Large intestine (tissue), 12 donors: ENCODE measurements around the gene SYNJ1. TPM values are rescaled to one million over a fixed set of nuclear protein-coding genes. Genes with fewer than 3 reads are reported as not detected.
"Not testable (repeated sequence)": the region's sequence is repeated elsewhere in the genome, so short reads cannot be mapped to it uniquely, and the experiment has no call there.

Experiments used
- DNase-seq, 2 donors: peaks; one replicate each; pipeline versions ENCODE4 v3.0.0 to v3.0.0-alpha.2; 2013
- H3K27ac ChIP-seq: one replicate; pipeline ENCODE4 v1.5.1; 2013; ENCODE audit warnings: low read length
- H3K27me3 ChIP-seq: 2 replicates; pipeline ENCODE4 v1.6.1; 2013; ENCODE audit warnings: low read length; ENCODE audit not compliant: control insufficient read depth, insufficient read depth
- H3K36me3 ChIP-seq: 2 replicates; pipeline ENCODE4 v1.6.1; 2013; ENCODE audit warnings: low read length; ENCODE audit not compliant: control insufficient read depth, insufficient read depth
- H3K4me1 ChIP-seq: one replicate; pipeline ENCODE4 v1.6.1; 2013; ENCODE audit warnings: low read length; ENCODE audit not compliant: control insufficient read depth, insufficient read depth
- H3K4me3 ChIP-seq: one replicate; pipeline ENCODE4 v1.5.1; 2013; ENCODE audit warnings: low read length
- H3K9me3 ChIP-seq: one replicate; pipeline ENCODE4 v1.6.1; 2013; ENCODE audit warnings: mild to moderate bottlenecking, low read depth, low read length, moderate library complexity; ENCODE audit not compliant: control insufficient read depth
- WGBS: methylation state at CpG from one replicate; pipeline ENCODE4 v1.1.5; 2013; ENCODE audit warnings: low lambda C conversion rate; ENCODE audit not compliant: insufficient coverage; 5-methylcytosine and 5-hydroxymethylcytosine counted together
- long read RNA-seq, 11 donors: transcript quantifications; one replicate each; lab custom pipeline, GENCODE V29; 2026
- polyA plus RNA-seq: library from polyadenylated mRNA; unstranded; fragments of 120-200 nt; gene quantifications from one replicate; pipeline ENCODE4 v1.2.1, GENCODE V29; 2013

The SYNJ1 gene
- polyA plus RNA-seq: 11.8 TPM
- long read RNA-seq, donor 1: 0 reads
- long read RNA-seq, donor 2: 0 reads
- long read RNA-seq, donor 3, full-length matches to known transcripts: 1 of 1 reads
- long read RNA-seq, donor 3, partial matches to known transcripts: 0 of 1 reads
- long read RNA-seq, donor 3, other reads (novel, unspliced or antisense): 0 of 1 reads
- long read RNA-seq, donor 4: 0 reads
- long read RNA-seq, donor 5: 0 reads
- long read RNA-seq, donor 6: 0 reads
- long read RNA-seq, donor 7: 0 reads
- long read RNA-seq, donor 8: 0 reads
- long read RNA-seq, donor 9: 0 reads
- long read RNA-seq, donor 10: 0 reads
- long read RNA-seq, donor 11: 0 reads

DNA sequence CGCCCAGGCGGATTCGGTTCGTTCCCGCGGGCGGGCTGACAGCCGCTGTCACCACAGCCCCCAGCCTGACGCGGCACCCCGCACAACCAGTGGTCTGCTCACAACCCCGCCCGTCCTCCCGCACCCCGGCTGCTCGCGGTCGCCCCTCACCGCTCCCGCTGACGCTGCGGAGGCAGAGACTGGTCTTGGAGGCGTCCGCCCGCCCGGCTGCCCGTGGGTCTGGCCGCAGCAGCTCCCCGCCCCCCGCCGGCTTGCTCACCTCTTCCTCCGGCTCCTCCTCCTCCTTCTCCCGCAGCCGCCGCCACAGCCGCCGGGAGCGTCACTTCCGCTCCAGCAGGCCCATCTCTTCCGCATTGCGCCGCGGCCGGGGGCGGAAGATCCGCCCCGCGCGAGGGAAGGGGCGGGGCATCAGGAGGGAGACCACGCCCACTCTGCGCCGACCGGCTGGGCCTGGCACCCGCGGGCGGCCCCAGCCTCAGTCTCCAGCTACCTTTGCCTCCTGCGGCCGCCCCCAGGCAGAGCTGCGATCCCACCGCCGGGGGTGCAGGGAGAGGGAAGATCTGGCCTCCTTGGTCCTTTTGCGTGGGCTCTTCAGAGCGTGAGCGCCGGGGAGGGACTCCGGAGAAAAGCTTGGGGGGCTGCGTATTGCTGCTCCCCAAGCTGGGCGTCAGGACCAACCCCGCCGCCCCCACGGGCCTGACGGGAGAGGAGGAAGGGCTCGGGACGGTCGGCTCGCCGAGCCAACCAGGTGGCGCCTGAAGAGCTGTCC is at the start of gene SYNJ1:
Gene SYNJ1 (minus strand): TSS at position 327 of the 769 bp plus-strand sequence. CDS start 1,118 bp downstream, outside the sequence.
- no peaks in the 10 kb centered on the region for H3K27me3 ChIP-seq
- peaks cover 2% of the 10 kb centered on the region for H3K36me3 ChIP-seq
- peaks cover 13% of the 10 kb centered on the region for H3K4me1 ChIP-seq
- peak; percentile 95 to 97 for DNase-seq
- peak within 1 kb of the TSS; percentile 92 for H3K27ac ChIP-seq
- no CpG with 5 or more reads among the region's 79 CpGs for WGBS
- H3K9me3 ChIP-seq: no peaks in the 10 kb centered on the region
- H3K4me3 ChIP-seq: peak within 1 kb of the TSS; percentile 78

DNA sequence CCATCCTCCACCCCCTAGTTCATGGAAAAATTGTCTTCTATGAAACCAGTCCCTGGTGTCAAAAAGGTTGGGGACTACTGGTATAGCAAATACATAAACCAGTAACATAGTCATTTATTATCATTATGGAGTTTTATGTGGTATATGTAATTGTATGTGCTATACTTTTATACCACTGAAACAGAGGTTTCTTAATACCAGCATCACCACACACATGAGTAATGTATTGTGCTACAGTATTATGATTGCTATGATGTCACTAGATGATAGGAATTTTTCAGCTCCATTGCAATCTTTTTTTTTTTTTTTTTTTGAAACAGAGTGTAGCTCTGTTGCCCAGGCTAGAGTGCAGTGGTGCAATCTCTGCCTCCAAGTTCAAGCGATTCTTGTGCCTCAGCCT is 49.5 kb upstream of the SYNJ1 start:
- H3K27ac ChIP-seq: no peak overlapping the region
- H3K4me3 ChIP-seq: no peak overlapping the region
- no peaks in the 10 kb centered on the region for H3K4me1 ChIP-seq
- no peaks in the 10 kb centered on the region for H3K27me3 ChIP-seq
- no peak for DNase-seq
- H3K36me3 ChIP-seq: no peaks in the 10 kb centered on the region
- no peaks in the 10 kb centered on the region for H3K9me3 ChIP-seq
- no CpG with 5 or more reads among the region's 1 CpG for WGBS

DNA sequence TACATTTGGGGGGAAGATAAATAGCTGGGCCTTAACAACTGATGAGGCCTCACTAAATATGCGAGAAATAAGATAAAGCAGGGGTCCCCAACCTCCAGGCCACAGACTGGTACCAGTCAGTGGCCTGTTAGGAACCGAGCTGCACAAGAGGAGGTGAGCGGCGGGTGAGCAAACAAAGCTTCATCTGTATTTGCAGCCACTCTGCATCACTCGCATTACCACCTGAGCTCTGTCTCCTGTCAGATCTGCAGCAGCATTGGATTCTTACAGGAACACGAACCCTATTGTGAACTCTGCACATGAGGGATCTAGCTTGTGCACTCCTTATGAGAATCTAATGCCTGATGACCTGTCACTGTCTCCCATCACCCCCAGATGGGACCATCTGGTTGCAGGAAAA is 48.9 kb upstream of the SYNJ1 start:
- no peak overlapping the region for H3K4me3 ChIP-seq
- DNase-seq: no peak
- no CpG with 5 or more reads among the region's 6 CpGs for WGBS

GRCh38 chr21:32773048-32773344 is 45.2 kb upstream of the SYNJ1 start:
- H3K9me3 ChIP-seq, H3K27me3 ChIP-seq, H3K4me1 ChIP-seq, DNase-seq, H3K36me3 ChIP-seq: not testable (repeated sequence)
- H3K27ac ChIP-seq: peak overlapping the region; percentile 87
- no CpG with 5 or more reads among the region's 11 CpGs for WGBS
- peak overlapping the region; percentile 92 for H3K4me3 ChIP-seq

More for the DNA sequence above, 48.9 kb upstream of the SYNJ1 start:
- Histone ChIP-seq H3K27me3 (no peaks in the 10 kb centered on the region), H3K27ac (no peak overlapping the region), H3K4me1 (no peaks in the 10 kb centered on the region), H3K36me3 (no peaks in the 10 kb centered on the region), H3K9me3 (peaks cover 2% of the 10 kb centered on the region)

- peak; percentile 48 to 78 for DNase-seq
- H3K4me3 ChIP-seq: peak overlapping the region; percentile 92
- H3K4me1 ChIP-seq: no peaks in the 10 kb centered on the region
- peak overlapping the region; percentile 87 for H3K27ac ChIP-seq
- peaks cover 9% of the 10 kb centered on the region for H3K36me3 ChIP-seq
- WGBS: no CpG with 5 or more reads among the region's 13 CpGs
- peaks cover 4% of the 10 kb centered on the region for H3K9me3 ChIP-seq
- H3K27me3 ChIP-seq: no peaks in the 10 kb centered on the region
These were observed 44.7 kb upstream of the SYNJ1 start for GRCh38 chr21:32772281-32773047.

GRCh38 chr21:32770871-32771523 is 43.2 kb upstream of the SYNJ1 start:
- no CpG with 5 or more reads among the region's 56 CpGs for WGBS
- peak overlapping the region; percentile 87 for H3K27ac ChIP-seq
- H3K27me3 ChIP-seq: no peaks in the 10 kb centered on the region
- peak in 1 of 2 donors; percentile 40 for DNase-seq
- no peaks in the 10 kb centered on the region for H3K4me1 ChIP-seq
- H3K36me3 ChIP-seq: peaks cover 22% of the 10 kb centered on the region
- H3K4me3 ChIP-seq: peak overlapping the region; percentile 92
- H3K9me3 ChIP-seq: peaks cover 4% of the 10 kb centered on the region

DNA sequence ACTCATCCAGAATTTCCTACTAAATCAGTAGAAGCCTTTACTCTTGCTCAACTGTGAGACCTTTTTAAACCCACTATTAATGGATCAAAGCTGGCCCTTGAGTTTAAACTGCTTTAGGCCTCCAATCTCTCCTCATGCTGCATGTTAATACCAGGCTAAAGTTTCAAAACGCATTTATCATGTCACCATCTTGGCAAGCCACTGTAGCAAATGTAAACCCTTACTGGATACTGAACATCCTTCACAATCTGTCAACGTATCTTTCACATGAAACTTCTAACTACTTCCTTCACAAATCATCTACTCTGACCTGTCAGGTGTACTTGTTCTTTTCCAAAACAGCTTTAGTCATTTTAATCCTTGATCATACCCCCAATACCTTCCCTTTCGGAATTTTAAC is 40.7 kb upstream of the SYNJ1 start:
- Histone ChIP-seq H3K9me3 (peaks cover 4% of the 10 kb centered on the region), H3K4me1 (no peaks in the 10 kb centered on the region), H3K36me3 (peaks cover 36% of the 10 kb centered on the region), H3K27ac (no peak overlapping the region), H3K27me3 (no peaks in the 10 kb centered on the region), H3K4me3 (no peak overlapping the region)
- WGBS: 81% methylated on average over 2 of the region's 3 CpGs
- DNase-seq: no peak

DNA sequence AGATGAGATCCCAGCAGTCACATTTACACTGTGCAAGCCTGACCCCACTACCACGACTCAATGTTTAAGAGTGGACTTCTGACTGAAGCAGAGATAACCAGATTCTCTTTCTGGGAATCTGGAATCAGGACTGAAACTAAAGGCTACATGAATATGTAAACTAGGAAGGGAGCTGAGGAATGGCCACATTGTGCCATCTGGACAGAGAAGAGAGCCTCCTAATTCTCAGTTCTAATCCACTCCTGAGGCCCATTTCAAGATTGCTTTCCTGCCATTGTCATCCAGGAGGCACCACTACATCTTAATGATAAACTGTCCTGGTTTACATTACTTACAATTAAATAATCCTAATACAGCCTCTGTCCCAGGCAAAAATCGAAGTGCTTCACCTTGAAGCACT is 37.2 kb upstream of the SYNJ1 start:
- 100% methylated on average over 1 of the region's 2 CpGs for WGBS

GRCh38 chr21:32764186-32764585 is 36.4 kb upstream of the SYNJ1 start:
- 100% methylated on average over 1 of the region's 1 CpG for WGBS
- H3K27ac ChIP-seq: no peak overlapping the region
- no peaks in the 10 kb centered on the region for H3K9me3 ChIP-seq
- H3K4me1 ChIP-seq: no peaks in the 10 kb centered on the region
- no peaks in the 10 kb centered on the region for H3K27me3 ChIP-seq
- H3K4me3 ChIP-seq: no peak overlapping the region
- DNase-seq: no peak
- H3K36me3 ChIP-seq: peaks cover 69% of the 10 kb centered on the region

More for the DNA sequence above, 37.2 kb upstream of the SYNJ1 start:
- H3K4me3 ChIP-seq: no peak overlapping the region
- H3K4me1 ChIP-seq: no peaks in the 10 kb centered on the region
- H3K27me3 ChIP-seq: no peaks in the 10 kb centered on the region
- DNase-seq: no peak
- peaks cover 62% of the 10 kb centered on the region for H3K36me3 ChIP-seq
- no peaks in the 10 kb centered on the region for H3K9me3 ChIP-seq
- H3K27ac ChIP-seq: no peak overlapping the region

DNA sequence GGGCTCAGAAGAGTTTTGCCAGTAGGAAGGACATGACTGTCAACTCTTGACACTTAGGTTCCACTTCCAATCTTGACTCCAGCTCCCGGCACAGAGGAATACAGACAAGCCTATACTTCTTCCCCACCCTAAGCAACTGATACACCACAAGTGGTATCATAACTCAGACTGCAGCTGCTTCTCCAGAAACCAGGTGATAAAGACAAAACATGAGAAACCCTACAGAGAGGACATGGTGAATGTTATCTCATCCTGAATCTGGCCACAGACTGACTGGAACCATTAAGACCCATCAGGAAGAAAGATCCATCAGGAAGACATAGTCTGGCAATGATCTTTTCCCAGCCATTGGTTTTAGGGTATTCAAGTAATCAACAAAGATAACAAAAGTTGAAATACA is 30.0 kb upstream of the SYNJ1 start:
- no peaks in the 10 kb centered on the region for H3K9me3 ChIP-seq
- peaks cover 5% of the 10 kb centered on the region for H3K4me1 ChIP-seq
- WGBS: no CpG with 5 or more reads among the region's 1 CpG
- DNase-seq: peak in 1 of 2 donors; percentile 23
- H3K4me3 ChIP-seq: no peak overlapping the region
- no peaks in the 10 kb centered on the region for H3K27me3 ChIP-seq
- peaks cover 63% of the 10 kb centered on the region for H3K36me3 ChIP-seq
- no peak overlapping the region for H3K27ac ChIP-seq
